ENCODE measurements around the gene ESPN.

The ESPN gene

DNA sequence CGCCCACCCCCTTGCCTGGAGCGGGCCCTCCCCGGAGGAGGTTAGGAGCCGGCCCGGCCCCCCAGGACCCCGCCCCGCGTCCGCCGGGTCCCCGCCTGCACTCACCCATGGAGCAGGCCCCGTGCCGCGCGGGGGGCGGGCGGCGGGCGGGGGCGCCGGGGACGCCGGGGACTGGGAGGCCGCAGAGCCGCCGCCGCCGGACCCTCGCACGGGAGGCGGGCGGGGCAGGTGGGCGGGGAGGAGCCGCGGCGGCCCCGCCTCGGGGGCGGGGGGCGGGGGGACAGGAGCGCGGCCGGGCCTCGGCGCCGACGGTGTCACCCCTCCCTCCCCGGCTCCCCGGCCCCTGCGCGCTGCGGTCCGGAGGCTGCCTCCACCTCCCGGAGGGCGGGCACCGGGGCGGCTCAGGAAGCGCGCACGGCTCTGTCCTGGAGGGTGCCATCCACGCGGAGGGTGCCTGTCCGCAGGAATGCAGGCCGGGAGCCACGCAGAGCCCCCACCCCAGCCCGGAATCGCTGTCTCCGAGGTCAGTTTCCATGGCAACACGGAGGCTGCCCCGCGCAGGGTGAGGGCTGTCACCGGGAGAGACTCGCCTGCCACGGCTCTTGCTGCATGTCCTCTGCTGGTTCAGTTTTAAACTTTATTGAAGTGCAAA is 72.8 kb downstream of the ESPN start:
- Histone ChIP-seq H3K27ac (no peak overlapping the region), H3K9ac (no peak overlapping the region), H3K79me2 (no peaks in the 10 kb centered on the region)

DNA sequence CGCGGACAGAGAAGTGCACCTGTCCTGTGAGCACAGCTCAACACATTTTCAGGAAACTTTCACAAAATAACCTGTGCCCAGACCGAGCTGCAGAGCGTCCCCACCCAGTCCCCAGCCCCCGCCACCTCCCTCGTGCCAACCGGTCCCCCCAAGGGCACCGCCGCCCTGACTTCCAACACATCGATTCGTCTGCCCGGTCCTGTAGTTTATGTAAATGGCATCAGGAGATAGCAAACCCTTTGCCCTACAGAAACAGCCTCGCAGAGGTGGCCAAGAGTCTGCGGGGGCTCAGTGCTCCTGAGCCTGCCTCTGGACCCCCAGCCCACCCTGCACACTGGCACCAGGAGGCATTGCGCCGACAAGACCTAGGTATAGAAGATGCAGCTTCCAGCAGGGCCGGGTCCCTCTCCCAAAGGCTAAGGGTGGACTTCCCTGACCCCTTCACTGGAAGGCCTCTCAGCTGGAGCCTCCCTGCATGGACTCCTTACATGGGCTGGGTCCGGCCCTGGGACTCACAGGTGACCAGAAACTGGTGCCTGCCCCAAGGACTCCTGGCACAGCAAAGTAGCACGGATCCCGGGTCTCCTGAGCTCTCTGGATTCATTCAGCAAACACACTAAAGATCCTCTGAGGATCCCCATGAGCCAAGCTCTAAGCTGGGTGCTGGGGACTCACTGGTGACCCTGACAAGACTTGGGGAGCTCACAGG is 73.4 kb downstream of the ESPN start:
- Histone ChIP-seq H3K4me2 (ENCODE audit: low read length) (peak overlapping the region; percentile 87), H3K9ac (no peak overlapping the region), H3K9me3 (ENCODE audit: control insufficient read depth, low read length) (no peaks in the 10 kb centered on the region), H3K27me3 (ENCODE audit: control insufficient read depth, insufficient read depth, low read length) (no peaks in the 10 kb centered on the region), H3K27ac (no peak overlapping the region), H3K36me3 (ENCODE audit: control insufficient read depth, insufficient read depth, low read length) (no peaks in the 10 kb centered on the region), H3K79me2 (no peaks in the 10 kb centered on the region), H3K4me3 (ENCODE audit: low read depth, low read length) (peak overlapping the region; percentile 48), H3K4me1 (peaks cover 7% of the 10 kb centered on the region), H2AFZ (peak overlapping the region; percentile 63)
- TF ChIP-seq, protein P1, sequence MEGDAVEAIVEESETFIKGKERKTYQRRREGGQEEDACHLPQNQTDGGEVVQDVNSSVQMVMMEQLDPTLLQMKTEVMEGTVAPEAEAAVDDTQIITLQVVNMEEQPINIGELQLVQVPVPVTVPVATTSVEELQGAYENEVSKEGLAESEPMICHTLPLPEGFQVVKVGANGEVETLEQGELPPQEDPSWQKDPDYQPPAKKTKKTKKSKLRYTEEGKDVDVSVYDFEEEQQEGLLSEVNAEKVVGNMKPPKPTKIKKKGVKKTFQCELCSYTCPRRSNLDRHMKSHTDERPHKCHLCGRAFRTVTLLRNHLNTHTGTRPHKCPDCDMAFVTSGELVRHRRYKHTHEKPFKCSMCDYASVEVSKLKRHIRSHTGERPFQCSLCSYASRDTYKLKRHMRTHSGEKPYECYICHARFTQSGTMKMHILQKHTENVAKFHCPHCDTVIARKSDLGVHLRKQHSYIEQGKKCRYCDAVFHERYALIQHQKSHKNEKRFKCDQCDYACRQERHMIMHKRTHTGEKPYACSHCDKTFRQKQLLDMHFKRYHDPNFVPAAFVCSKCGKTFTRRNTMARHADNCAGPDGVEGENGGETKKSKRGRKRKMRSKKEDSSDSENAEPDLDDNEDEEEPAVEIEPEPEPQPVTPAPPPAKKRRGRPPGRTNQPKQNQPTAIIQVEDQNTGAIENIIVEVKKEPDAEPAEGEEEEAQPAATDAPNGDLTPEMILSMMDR (IDR thresholded peaks at IDR 0.05) = no peak

More for the DNA sequence above, 72.8 kb downstream of the ESPN start:
- H3K36me3 ChIP-seq (ENCODE audit: control insufficient read depth, insufficient read depth, low read length) = no peaks in the 10 kb centered on the region
- peak overlapping the region; percentile 48 for H3K4me3 ChIP-seq (ENCODE audit: low read depth, low read length)
- H2AFZ ChIP-seq = peak overlapping the region; percentile 69
- H3K9me3 ChIP-seq (ENCODE audit: control insufficient read depth, low read length) = no peaks in the 10 kb centered on the region
- TF ChIP-seq, protein P1 (IDR thresholded peaks at IDR 0.05) = no peak
- H3K4me1 ChIP-seq = peaks cover 7% of the 10 kb centered on the region
- peak overlapping the region; percentile 93 for H3K4me2 ChIP-seq (ENCODE audit: low read length)
- H3K27me3 ChIP-seq (ENCODE audit: control insufficient read depth, insufficient read depth, low read length) = no peaks in the 10 kb centered on the region

DNA sequence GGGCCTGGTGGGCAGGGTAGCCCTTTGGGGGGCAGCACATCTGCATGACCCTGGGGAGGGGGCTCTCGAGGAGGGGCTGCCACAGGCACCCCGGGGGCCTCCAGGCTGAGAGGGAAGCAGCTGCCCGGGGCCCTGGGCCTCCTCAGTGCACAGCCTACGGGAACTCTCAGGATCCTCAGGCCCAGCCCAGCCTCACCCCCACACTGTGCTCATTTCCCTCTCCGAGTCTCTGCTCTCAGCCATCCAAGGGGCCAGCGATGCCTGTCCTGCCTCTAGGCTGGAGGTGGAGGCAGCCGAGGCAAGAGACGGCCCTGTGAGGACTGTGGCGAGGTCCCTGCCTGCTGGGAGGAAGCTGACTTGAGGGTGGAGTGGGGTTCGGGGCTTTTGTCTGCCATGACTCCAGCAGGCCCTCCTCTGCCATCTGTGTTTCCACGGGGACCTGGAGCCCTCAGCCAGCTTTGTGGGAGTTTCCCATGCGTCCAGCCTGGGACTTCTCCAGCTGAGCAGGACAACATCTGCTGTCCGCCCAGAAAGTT is 74.1 kb downstream of the ESPN start:
- Histone ChIP-seq H3K9ac (no peak overlapping the region), H2AFZ (no peak overlapping the region), H3K4me3 (ENCODE audit: low read depth, low read length) (no peak overlapping the region), H3K4me2 (ENCODE audit: low read length) (no peak overlapping the region), H3K27me3 (ENCODE audit: control insufficient read depth, insufficient read depth, low read length) (no peaks in the 10 kb centered on the region), H3K9me3 (ENCODE audit: control insufficient read depth, low read length) (no peaks in the 10 kb centered on the region), H3K79me2 (no peaks in the 10 kb centered on the region), H3K27ac (no peak overlapping the region), H3K4me1 (peaks cover 7% of the 10 kb centered on the region), H3K36me3 (ENCODE audit: control insufficient read depth, insufficient read depth, low read length) (no peaks in the 10 kb centered on the region)
- TF ChIP-seq, protein P1 (IDR thresholded peaks at IDR 0.05) = no peak

DNA sequence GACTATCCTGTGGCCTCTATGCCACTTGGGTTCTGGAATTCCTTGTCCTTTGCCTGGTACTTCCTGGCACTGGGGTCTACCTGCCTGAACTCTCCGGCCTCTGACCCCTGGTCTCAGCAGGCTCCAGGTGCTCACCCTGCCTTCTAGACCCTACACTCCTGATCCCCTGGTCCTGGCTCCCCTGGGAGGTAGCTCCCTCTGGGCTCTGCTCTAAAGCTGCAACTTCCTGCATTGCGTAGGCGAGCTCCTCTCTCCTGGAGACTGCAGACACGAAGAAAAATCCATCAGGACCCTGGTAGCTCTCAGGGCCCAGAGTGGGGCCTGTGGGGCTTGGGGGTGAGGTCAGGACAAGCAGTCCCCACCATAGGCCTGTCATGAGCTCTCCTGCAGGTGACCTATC is 74.7 kb downstream of the ESPN start:
- Histone ChIP-seq H3K9me3 (ENCODE audit: control insufficient read depth, low read length) (no peaks in the 10 kb centered on the region), H3K9ac (no peak overlapping the region), H3K27me3 (ENCODE audit: control insufficient read depth, insufficient read depth, low read length) (no peaks in the 10 kb centered on the region), H3K36me3 (ENCODE audit: control insufficient read depth, insufficient read depth, low read length) (no peaks in the 10 kb centered on the region), H3K79me2 (no peaks in the 10 kb centered on the region), H3K4me3 (ENCODE audit: low read depth, low read length) (no peak overlapping the region), H3K4me1 (peaks cover 7% of the 10 kb centered on the region), H3K27ac (no peak overlapping the region), H2AFZ (no peak overlapping the region), H3K4me2 (ENCODE audit: low read length) (no peak overlapping the region)
- TF ChIP-seq, protein P1 (IDR thresholded peaks at IDR 0.05) = no peak

Data from parathyroid adenoma (tissue), 2 donors.